ENCODE results near the gene LRRC10. TPM values are rescaled to one million over a fixed set of nuclear protein-coding genes. Genes with fewer than 3 reads are reported as not detected.
"Not testable (repeated sequence)": the region's sequence is repeated elsewhere in the genome, so short reads cannot be mapped to it uniquely, and the experiment has no call there.

LRRC10 gene
- total and polyA plus RNA-seq, 8 donors: 0.09 to 0.14 TPM; not detected in 6

GRCh38 chr12:69613351-69613750 lies 2.6 kb upstream of the LRRC10 start:
- ATAC-seq (no peak), DNase-seq (no peak)
- TF ChIP-seq CTCF (IDR thresholded peaks at IDR 0.05): no peak
- Histone ChIP-seq H3K9me3 (no peaks in the 10 kb centered on the region), H3K36me3 (no peaks in the 10 kb centered on the region), H3K27me3 (no peaks in the 10 kb centered on the region), H3K4me3 (no peak overlapping the region), H3K4me1 (peaks cover 0 to under 1% of the 10 kb centered on the region in 2 donors), H3K27ac (no peak overlapping the region)
- intact Hi-C loops (cut with DNase I): no loop called here

GRCh38 chr12:69610126-69610525 lies 581 bp downstream of the LRRC10 start:
- ATAC-seq (no peak), DNase-seq (no peak)
- no peaks in the 10 kb centered on the region for H3K9me3 ChIP-seq
- no peak for TF ChIP-seq CTCF (IDR thresholded peaks at IDR 0.05)
- H3K4me1 ChIP-seq: peaks cover 0 to 6% of the 10 kb centered on the region in 2 donors
- no peak overlapping the region for H3K27ac ChIP-seq
- H3K27me3 ChIP-seq: no peaks in the 10 kb centered on the region
- no peaks in the 10 kb centered on the region for H3K36me3 ChIP-seq
- intact Hi-C loops (cut with DNase I): no loop called here
- H3K4me3 ChIP-seq: no peak overlapping the region

GRCh38 chr12:69608114-69608513 lies 2.6 kb downstream of the LRRC10 start:
- Histone ChIP-seq H3K4me1 (peaks cover 0 to 6% of the 10 kb centered on the region in 2 donors), H3K9me3 (no peaks in the 10 kb centered on the region), H3K4me3 (no peak overlapping the region), H3K27ac (no peak overlapping the region), H3K27me3 (no peaks in the 10 kb centered on the region), H3K36me3 (peaks cover 0 to 6% of the 10 kb centered on the region in 2 donors)
- intact Hi-C loops (cut with DNase I): no loop called here
- DNase-seq: no peak
- ATAC-seq: no peak
- no peak for TF ChIP-seq CTCF (IDR thresholded peaks at IDR 0.05)

- H3K4me3 ChIP-seq; H3K4me1 ChIP-seq; H3K27ac ChIP-seq; DNase-seq; ATAC-seq; intact Hi-C loops (cut with DNase I); H3K27me3 ChIP-seq; H3K9me3 ChIP-seq: not testable (repeated sequence)
- peaks cover 16 to 44% of the 10 kb centered on the region in 2 donors for H3K36me3 ChIP-seq
Measured at GRCh38 chr12:69604275-69604674, 6.4 kb downstream of the LRRC10 start.

GRCh38 chr12:69603556-69603955 lies 7.2 kb downstream of the LRRC10 start:
- H3K4me1 ChIP-seq; DNase-seq; ATAC-seq; H3K27me3 ChIP-seq; H3K4me3 ChIP-seq; intact Hi-C loops (cut with DNase I); H3K27ac ChIP-seq; H3K9me3 ChIP-seq: not testable (repeated sequence)
- H3K36me3 ChIP-seq: peaks cover 16 to 51% of the 10 kb centered on the region in 2 donors

- no peak for TF ChIP-seq CTCF (IDR thresholded peaks at IDR 0.05)
- ATAC-seq (no peak), DNase-seq (no peak)
- Histone ChIP-seq H3K27ac (no peak overlapping the region), H3K9me3 (no peaks in the 10 kb centered on the region), H3K4me3 (no peak overlapping the region), H3K4me1 (peaks cover 0 to 2% of the 10 kb centered on the region in 2 donors), H3K27me3 (no peaks in the 10 kb centered on the region), H3K36me3 (peaks cover 16 to 57% of the 10 kb centered on the region in 2 donors)
- intact Hi-C loops (cut with DNase I): no loop called here
Measured at GRCh38 chr12:69602954-69603353, 7.8 kb downstream of the LRRC10 start.
